ENCODE data around the gene PDE4C. TPM values are rescaled to one million over a fixed set of nuclear protein-coding genes. Genes with fewer than 3 reads are reported as not detected.

The PDE4C gene
- total RNA-seq, 2 donors from 2014 or later = 0.27 to 1.6 TPM

DNA sequence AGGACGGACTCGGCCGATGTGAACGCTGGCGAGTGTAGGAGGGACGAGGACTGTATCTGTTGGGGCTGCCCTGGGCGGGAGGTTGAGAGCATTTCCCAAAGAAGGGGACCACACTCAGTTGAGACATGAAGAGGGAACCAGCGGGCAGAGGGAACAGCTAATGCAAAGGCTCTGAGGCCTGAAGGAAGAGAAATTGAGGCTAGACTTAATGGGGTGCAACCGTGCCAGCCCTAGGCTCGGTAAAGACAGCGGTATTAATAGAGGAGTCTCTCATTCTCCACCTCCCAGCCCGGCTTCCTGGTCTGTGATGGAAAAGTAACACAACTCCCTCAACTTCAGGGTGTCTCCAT, 32.1 kb downstream of the PDE4C start:
- intact Hi-C loops (cut with DNase I) = loop anchor here (5.0 kb wide), 1 partner anchor 58 kb away; no protein-coding TSS in a partner anchor
- Histone ChIP-seq H3K27me3 (replicated peaks; ENCODE audit: insufficient read depth) (no peaks in the 10 kb centered on the region), H3K27ac (no peak overlapping the region), H3K36me3 (no peaks in the 10 kb centered on the region), H3K4me1 (replicated peaks) (peaks cover 6% of the 10 kb centered on the region), H3K9me3 (no peaks in the 10 kb centered on the region), H3K4me3 (no peak overlapping the region)
- no peak for TF ChIP-seq POLR2AphosphoS5 (IDR thresholded peaks at IDR 0.05)
- TF ChIP-seq, protein P1, sequence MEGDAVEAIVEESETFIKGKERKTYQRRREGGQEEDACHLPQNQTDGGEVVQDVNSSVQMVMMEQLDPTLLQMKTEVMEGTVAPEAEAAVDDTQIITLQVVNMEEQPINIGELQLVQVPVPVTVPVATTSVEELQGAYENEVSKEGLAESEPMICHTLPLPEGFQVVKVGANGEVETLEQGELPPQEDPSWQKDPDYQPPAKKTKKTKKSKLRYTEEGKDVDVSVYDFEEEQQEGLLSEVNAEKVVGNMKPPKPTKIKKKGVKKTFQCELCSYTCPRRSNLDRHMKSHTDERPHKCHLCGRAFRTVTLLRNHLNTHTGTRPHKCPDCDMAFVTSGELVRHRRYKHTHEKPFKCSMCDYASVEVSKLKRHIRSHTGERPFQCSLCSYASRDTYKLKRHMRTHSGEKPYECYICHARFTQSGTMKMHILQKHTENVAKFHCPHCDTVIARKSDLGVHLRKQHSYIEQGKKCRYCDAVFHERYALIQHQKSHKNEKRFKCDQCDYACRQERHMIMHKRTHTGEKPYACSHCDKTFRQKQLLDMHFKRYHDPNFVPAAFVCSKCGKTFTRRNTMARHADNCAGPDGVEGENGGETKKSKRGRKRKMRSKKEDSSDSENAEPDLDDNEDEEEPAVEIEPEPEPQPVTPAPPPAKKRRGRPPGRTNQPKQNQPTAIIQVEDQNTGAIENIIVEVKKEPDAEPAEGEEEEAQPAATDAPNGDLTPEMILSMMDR (IDR thresholded peaks at IDR 0.05) = no peak
- TF ChIP-seq POLR2A (IDR thresholded peaks at IDR 0.05) = no peak
- WGBS = 52% methylated on average over 12 of the region's 12 CpGs
- DNase-seq (ENCODE audit: low spot score) = no peak

DNA sequence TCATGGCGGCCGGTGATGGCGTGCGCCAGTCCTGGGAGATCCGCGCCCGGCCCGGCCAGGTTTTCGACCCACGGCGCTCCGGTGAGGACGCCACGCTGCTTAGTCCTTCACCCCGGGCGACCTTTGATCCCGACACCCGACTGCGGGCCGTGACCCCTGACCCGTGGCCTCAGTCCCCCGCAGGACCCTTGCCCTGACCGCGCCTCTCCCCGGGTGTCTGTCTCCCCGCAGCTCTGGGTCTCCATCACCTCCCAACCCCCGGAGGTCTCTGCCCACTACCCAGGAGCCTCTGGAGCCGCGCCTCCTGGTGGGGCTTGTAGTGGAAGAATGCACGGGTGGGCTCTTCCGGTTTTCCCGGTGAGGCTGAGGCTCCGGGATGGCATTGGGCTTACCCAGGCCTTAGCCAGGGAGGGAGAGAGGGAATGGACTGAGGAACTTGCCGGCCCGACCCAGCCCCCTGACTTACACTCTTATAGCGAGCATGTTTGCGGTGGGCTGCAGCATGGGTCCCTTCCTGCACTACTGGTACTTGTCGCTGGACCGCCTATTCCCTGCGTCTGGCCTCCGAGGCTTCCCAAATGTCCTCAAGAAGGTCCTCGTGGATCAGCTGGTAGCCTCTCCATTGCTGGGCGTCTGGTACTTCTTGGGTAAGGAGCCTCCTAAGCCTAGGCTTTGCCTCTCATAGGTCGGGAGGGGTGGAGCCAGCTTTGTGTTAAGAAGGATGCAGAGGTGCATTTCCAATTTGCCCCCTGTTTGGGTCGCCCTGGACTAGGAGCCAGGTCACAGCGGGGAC, 32.7 kb downstream of the PDE4C start:
- no peak for DNase-seq (ENCODE audit: low spot score)
- intact Hi-C loops (cut with DNase I) = loop anchor here (5.0 kb wide), 1 partner anchor 59 kb away; no protein-coding TSS in a partner anchor
- TF ChIP-seq POLR2A (IDR thresholded peaks at IDR 0.05) (no peak), POLR2AphosphoS5 (IDR thresholded peaks at IDR 0.05) (no peak)
- TF ChIP-seq, protein P1 (IDR thresholded peaks at IDR 0.05) = no peak
- no peaks in the 10 kb centered on the region for H3K9me3 ChIP-seq
- peak overlapping the region; percentile 57 to 65 for H3K27ac ChIP-seq
- peaks cover 6% of the 10 kb centered on the region for H3K4me1 ChIP-seq (replicated peaks)
- H3K36me3 ChIP-seq = no peaks in the 10 kb centered on the region
- 4% methylated on average over 46 of the region's 46 CpGs for WGBS
- H3K27me3 ChIP-seq (replicated peaks; ENCODE audit: insufficient read depth) = no peaks in the 10 kb centered on the region
- peak overlapping the region; percentile 64 to 71 for H3K4me3 ChIP-seq

DNA sequence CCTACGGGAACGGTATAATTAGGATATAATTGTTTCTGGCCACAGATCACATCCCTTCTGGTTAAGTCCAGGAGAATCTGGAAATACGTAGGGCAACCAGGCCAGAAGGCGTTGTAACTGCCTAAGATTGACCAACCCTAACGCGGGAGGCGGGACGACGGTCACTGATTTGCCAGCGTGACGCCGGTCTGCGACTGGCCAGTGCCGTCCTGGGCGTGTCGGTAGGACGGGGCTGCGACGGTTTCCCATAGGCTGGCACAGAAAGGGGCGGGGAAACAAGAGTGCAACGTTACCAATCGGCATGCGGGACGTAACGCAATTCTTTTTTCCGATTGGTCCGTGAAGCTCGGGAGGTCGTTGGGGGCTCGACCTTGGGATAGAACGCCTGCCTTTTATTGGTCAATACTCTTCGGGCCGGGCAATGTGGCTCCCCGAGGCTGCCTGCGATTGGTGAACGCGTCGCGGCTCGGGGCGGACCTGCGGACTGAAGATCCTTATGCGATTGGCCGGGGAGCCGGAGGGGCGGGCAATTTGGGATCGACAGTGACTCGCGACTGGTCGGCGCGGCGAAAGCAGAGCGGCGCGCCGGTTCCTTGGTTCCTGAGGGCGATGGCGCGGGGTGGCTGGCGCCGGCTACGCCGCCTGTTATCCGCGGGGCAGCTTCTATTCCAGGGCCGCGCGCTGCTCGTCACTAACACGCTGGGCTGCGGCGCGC, 33.4 kb downstream of the PDE4C start, which contains the start of gene MPV17L2:
Gene MPV17L2 (plus strand): TSS at position 546 of the 715 bp plus-strand sequence. CDS start 64 bp downstream, at position 610.
- TF ChIP-seq, protein P1 (IDR thresholded peaks at IDR 0.05) = no peak
- peak; percentile 82 for TF ChIP-seq POLR2A (IDR thresholded peaks at IDR 0.05)
- peak; percentile 96 for TF ChIP-seq POLR2AphosphoS5 (IDR thresholded peaks at IDR 0.05)

DNA sequence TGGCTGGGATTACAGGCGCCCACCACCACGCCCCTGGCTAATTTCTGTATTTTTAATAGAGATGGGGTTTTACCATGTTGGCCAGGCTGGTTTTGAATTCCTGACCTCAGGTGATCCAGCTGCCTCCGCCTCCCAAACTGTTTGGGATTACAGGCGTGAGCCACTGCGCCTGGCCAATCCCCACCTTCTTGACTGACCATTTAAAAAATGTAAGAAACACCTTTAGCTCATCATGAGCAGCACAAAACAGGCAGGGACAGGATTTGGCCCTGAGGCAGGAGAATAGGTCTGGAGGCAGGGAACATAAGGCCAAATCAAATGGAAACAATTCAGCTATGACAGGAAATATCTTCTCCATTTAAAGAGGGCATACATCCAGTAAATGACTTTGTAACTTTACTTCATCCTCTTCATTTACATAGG, 34.6 kb downstream of the PDE4C start:
- peaks cover 6% of the 10 kb centered on the region for H3K4me1 ChIP-seq (replicated peaks)
- WGBS = 33% methylated on average over 5 of the region's 5 CpGs
- peak overlapping the region; percentile 93 to 96 for H3K27ac ChIP-seq
- no peaks in the 10 kb centered on the region for H3K36me3 ChIP-seq
- TF ChIP-seq POLR2AphosphoS5 (IDR thresholded peaks at IDR 0.05) = peak; percentile 53
- no peak for TF ChIP-seq POLR2A (IDR thresholded peaks at IDR 0.05)
- TF ChIP-seq, protein P1 (IDR thresholded peaks at IDR 0.05) = no peak
- H3K4me3 ChIP-seq = peak overlapping the region; percentile 39 to 44
- intact Hi-C loops (cut with DNase I) = loop anchor here (5.0 kb wide), 1 partner anchor 61 kb away; no protein-coding TSS in a partner anchor
- no peaks in the 10 kb centered on the region for H3K27me3 ChIP-seq (replicated peaks; ENCODE audit: insufficient read depth)
- no peaks in the 10 kb centered on the region for H3K9me3 ChIP-seq
- DNase-seq (ENCODE audit: low spot score) = no peak

More for the DNA sequence above, 33.4 kb downstream of the PDE4C start, which contains the start of gene MPV17L2:
- no peaks in the 10 kb centered on the region for H3K9me3 ChIP-seq
- intact Hi-C loops (cut with DNase I) = loop anchor here (5.0 kb wide), 1 partner anchor 59 kb away; no protein-coding TSS in a partner anchor
- peak within 1 kb of the TSS; percentile 64 to 71 for H3K4me3 ChIP-seq
- DNase-seq (ENCODE audit: low spot score) = peak; percentile 100
- WGBS = under 1% methylated on average over 74 of the region's 74 CpGs
- peaks cover 6% of the 10 kb centered on the region for H3K4me1 ChIP-seq (replicated peaks)
- H3K27me3 ChIP-seq (replicated peaks; ENCODE audit: insufficient read depth) = no peaks in the 10 kb centered on the region
- H3K36me3 ChIP-seq = no peaks in the 10 kb centered on the region
- H3K27ac ChIP-seq = peak within 1 kb of the TSS; percentile 93 to 96

All from prostate gland (tissue), 2 donors.